ENCODE results near the gene STK38.

The STK38 gene

GRCh38 chr6:36524871-36525270, 22.4 kb downstream of the STK38 start:
- no peak for TF ChIP-seq CTCF (IDR thresholded peaks at IDR 0.05)

- no peak for TF ChIP-seq CTCF (IDR thresholded peaks at IDR 0.05)
These were observed 23.3 kb downstream of the STK38 start for GRCh38 chr6:36523936-36524499.

- no peak for TF ChIP-seq CTCF (IDR thresholded peaks at IDR 0.05)
These were observed 23.8 kb downstream of the STK38 start for GRCh38 chr6:36523451-36523850.

- no peak for TF ChIP-seq CTCF (IDR thresholded peaks at IDR 0.05)
These were observed 27.9 kb downstream of the STK38 start for GRCh38 chr6:36519352-36519751.

GRCh38 chr6:36517408-36517807, 29.9 kb downstream of the STK38 start:
- no peak for TF ChIP-seq CTCF (IDR thresholded peaks at IDR 0.05)

GRCh38 chr6:36516988-36517387, 30.3 kb downstream of the STK38 start:
- no peak for TF ChIP-seq CTCF (IDR thresholded peaks at IDR 0.05)

- TF ChIP-seq CTCF (IDR thresholded peaks at IDR 0.05): no peak
These were observed 30.7 kb downstream of the STK38 start for GRCh38 chr6:36516559-36516958.

GRCh38 chr6:36515844-36516243, 31.4 kb downstream of the STK38 start:
- TF ChIP-seq CTCF (IDR thresholded peaks at IDR 0.05): no peak

All from LNCAP (cell line).